Measurements from ENCODE around the gene CFAP107. TPM values are rescaled to one million over a fixed set of nuclear protein-coding genes. Genes with fewer than 3 reads are reported as not detected.

The CFAP107 gene
- total and polyA plus RNA-seq, 2 of the 13 experiments (the other 11 are each of a cell fraction or from before 2014, with no cell fraction given): not detected

- Histone ChIP-seq H3K27ac (ENCODE audit: extremely low read length, insufficient read depth, low read length) (no peak overlapping the region), H3K27me3 (ENCODE audit: control insufficient read depth in 1 of 2, insufficient read depth in 2 of 2, low read length in 2 of 2) (peaks cover 3 to 16% of the 10 kb centered on the region in 2 experiments; a peak in 4 of 5 replicates), H3K9ac (ENCODE audit: insufficient read depth, low read depth, low read length) (no peak overlapping the region), H3K9me3 (ENCODE audit: low read length) (no peaks in the 10 kb centered on the region), H2AFZ (ENCODE audit: low read length) (no peak overlapping the region), H3K79me2 (ENCODE audit: insufficient read depth, low read length) (no peaks in the 10 kb centered on the region), H3K4me3 (replicated peaks in 1 of 3; ENCODE audit: insufficient read depth in 1 of 3, low read depth in 2 of 3, low read length in 3 of 3) (no peak overlapping the region), H4K20me1 (ENCODE audit: insufficient read depth, low read length) (no peaks in the 10 kb centered on the region), H3K36me3 (replicated peaks in 1 of 2; ENCODE audit: control insufficient read depth in 1 of 2, insufficient read depth in 2 of 2, low read length in 2 of 2) (no peaks in the 10 kb centered on the region), H3K4me1 (ENCODE audit: insufficient read depth, low read length) (no peaks in the 10 kb centered on the region), H3K4me2 (ENCODE audit: low read depth, low read length) (no peak overlapping the region)
- ATAC-seq (no peak), FAIRE-seq (no peak), DNase-seq (ENCODE audit: low spot score) (no peak)
- CTCF ChIA-PET (ENCODE audit: low intra/inter-chr PET ratio, low total read pairs): no interaction called here
- WGBS (ENCODE audit: low lambda C conversion rate): 5% methylated on average over 3 of the region's 3 CpGs
- BruUV-seq (replicated peaks): no TSS peak
- intact Hi-C loops (cut with micrococcal nuclease; ENCODE audit: unreplicated experiment): no loop called here
- POLR2A ChIA-PET: no interaction called here
- in situ Hi-C loops (cut with HindIII; ENCODE audit: extremely low pct_ligation_motif_present, low pct_unique_long_range_greater_than_20kb): no loop called here
- TF ChIP-seq ZNF503 (CRISPR knock-in tag; IDR thresholded peaks at IDR 0.05): no peak
- TF ChIP-seq SOX6 (IDR thresholded peaks at IDR 0.05): no peak
- no peak for TF ChIP-seq SOX6 (CRISPR knock-in tag; IDR thresholded peaks at IDR 0.05)
- TF ChIP-seq GATAD2A (CRISPR knock-in tag; IDR thresholded peaks at IDR 0.05): no peak
- no peak for TF ChIP-seq ZNF292 (CRISPR knock-in tag; IDR thresholded peaks at IDR 0.05; ENCODE audit: borderline replicate concordance, low read depth)
- TF ChIP-seq NR3C1 (CRISPR knock-in tag; IDR thresholded peaks at IDR 0.05): no peak
- no peak for TF ChIP-seq TEF (CRISPR knock-in tag; IDR thresholded peaks at IDR 0.05)
- TF ChIP-seq ZBTB14 (CRISPR knock-in tag; IDR thresholded peaks at IDR 0.05): no peak
- no peak for TF ChIP-seq PAF1 (CRISPR knock-in tag; IDR thresholded peaks at IDR 0.05)
Observed at GRCh38 chr1:12697397-12697796, 48.6 kb upstream of the CFAP107 start.
